Endothelial cell (in vitro differentiated cells): ENCODE measurements around the gene CELA2B. TPM values are rescaled to one million over a fixed set of nuclear protein-coding genes. Genes with fewer than 3 reads are reported as not detected.

Source experiments
- DNase-seq: peaks from one replicate; pipeline ENCODE4 v3.0.0; 2021; ENCODE audit warnings: low spot score
- H3K27ac Mint-ChIP-seq: one replicate; pipeline ENCODE4 v1.8.0; 2021; ENCODE audit warnings: mixed read lengths, inconsistent platforms; ENCODE audit not compliant: unreplicated experiment
- H3K27me3 Mint-ChIP-seq: one replicate; pipeline ENCODE4 v1.8.0; 2021; ENCODE audit warnings: mild to moderate bottlenecking, moderate library complexity, mixed read lengths, inconsistent platforms; ENCODE audit not compliant: unreplicated experiment
- H3K36me3 Mint-ChIP-seq: one replicate; pipeline ENCODE4 v1.8.0; 2021; ENCODE audit warnings: mild to moderate bottlenecking, low read depth, mixed read lengths, inconsistent platforms; ENCODE audit not compliant: unreplicated experiment
- H3K4me1 Mint-ChIP-seq: one replicate; pipeline ENCODE4 v1.8.0; 2021; ENCODE audit warnings: mild to moderate bottlenecking, mixed read lengths, inconsistent platforms; ENCODE audit not compliant: unreplicated experiment
- H3K4me3 Mint-ChIP-seq: one replicate; pipeline ENCODE4 v1.8.0; 2021; ENCODE audit warnings: mild to moderate bottlenecking, mixed read lengths, inconsistent platforms; ENCODE audit not compliant: unreplicated experiment
- H3K9me3 Mint-ChIP-seq: one replicate; pipeline ENCODE4 v1.8.0; 2021; ENCODE audit warnings: mixed read lengths, inconsistent platforms; ENCODE audit not compliant: unreplicated experiment
- CTCF ChIP-seq: fragments of 200-600 bp; sonication (generic); IDR thresholded peaks from one replicate; pipeline ENCODE4 v1.5.0; 2021; ENCODE audit warnings: antibody characterized with exemption; ENCODE audit not compliant: unreplicated experiment
- total RNA-seq: library from RNA; stranded (reverse); fragmentation: NEBNext Ultra II Directional; extraction: Animal tissue kit (Norgen Biotek cat#: 25700); gene quantifications from one replicate; pipeline ENCODE4 v1.2.1, GENCODE V29; 2021; ENCODE audit not compliant: unreplicated experiment

Gene CELA2B
- total RNA-seq, 1 donor from 2014 or later: not detected

DNA sequence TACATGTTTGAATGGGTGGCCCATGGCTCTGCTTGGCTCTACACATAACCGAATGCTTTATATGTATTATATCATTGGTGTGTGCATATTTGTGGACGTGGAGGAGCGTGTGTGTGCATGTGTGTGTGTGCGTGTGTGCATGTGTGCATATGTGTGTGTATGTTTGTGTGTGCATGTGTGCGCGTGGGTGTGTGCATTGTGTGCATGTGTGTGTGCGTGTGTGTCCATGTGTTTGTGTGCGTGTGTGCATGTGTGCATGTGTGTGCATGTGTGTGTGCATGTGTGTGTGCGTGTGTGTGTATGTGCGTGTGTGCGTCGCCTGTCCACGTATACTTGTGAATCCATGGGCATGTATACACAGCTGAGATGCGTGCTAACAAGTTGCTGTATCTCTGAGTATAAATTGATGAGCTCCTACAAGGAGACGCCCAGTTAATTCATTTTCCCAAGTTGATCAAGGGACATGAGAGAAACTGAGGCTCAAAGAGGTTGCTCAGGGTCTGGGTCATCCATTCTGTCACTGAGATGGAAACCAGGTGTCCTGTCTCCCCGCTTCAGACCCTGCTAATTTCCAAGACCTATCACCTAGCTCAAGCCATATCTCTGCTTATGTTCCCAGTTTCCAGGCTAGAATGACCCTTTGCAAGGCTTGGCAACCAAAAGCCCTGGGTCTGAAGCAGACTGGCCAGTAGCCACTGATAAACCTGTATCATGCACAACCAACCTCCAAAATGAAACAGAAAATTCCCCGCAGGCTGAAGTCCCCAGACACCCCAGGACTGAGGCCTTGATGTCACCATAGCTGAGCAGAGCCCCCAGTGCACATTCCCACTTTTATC, 40.4 kb upstream of the CELA2B start:
- H3K4me1 Mint-ChIP-seq: no peaks in the 10 kb centered on the region
- H3K36me3 Mint-ChIP-seq: no peaks in the 10 kb centered on the region
- no peak for DNase-seq
- no peak overlapping the region for H3K4me3 Mint-ChIP-seq
- no peak for TF ChIP-seq CTCF
- H3K27ac Mint-ChIP-seq: no peak overlapping the region
- peaks cover 1% of the 10 kb centered on the region for H3K27me3 Mint-ChIP-seq
- H3K9me3 Mint-ChIP-seq: no peaks in the 10 kb centered on the region

DNA sequence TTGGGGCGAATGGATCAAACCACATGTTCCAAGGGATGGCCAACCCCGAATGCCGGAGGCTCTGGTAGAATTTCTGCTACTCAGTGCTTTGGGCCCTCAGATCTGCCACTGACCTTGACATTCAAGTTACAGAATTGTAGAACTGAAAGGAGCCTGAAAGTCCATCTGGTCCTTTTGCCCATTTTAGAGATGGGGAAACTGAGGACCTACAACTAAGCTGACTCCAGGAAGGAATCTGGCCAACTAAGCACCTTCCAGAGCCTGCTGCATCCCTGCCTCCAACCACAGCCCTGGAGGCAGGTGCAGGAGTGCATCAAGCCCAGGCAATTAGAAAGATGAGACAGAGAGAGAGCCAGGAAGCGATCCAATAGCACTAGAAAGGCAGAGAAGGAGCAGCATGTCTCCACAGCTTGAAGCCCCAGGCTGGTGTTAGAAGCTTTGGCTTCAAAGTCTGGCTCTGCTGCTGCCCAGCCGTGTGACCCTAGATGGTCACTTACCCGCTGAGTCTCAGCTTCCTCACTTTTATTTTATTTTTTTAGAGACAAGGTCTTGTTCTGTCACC, 38.9 kb upstream of the CELA2B start:
- H3K4me1 Mint-ChIP-seq: no peaks in the 10 kb centered on the region
- H3K9me3 Mint-ChIP-seq: no peaks in the 10 kb centered on the region

GRCh38 chr1:15439325-15439724, 36.6 kb upstream of the CELA2B start:
- H3K27ac Mint-ChIP-seq: no peak overlapping the region
- DNase-seq: no peak
- H3K27me3 Mint-ChIP-seq: peaks cover 5% of the 10 kb centered on the region
- no peaks in the 10 kb centered on the region for H3K36me3 Mint-ChIP-seq
- TF ChIP-seq CTCF: no peak
- no peaks in the 10 kb centered on the region for H3K4me1 Mint-ChIP-seq
- no peaks in the 10 kb centered on the region for H3K9me3 Mint-ChIP-seq
- no peak overlapping the region for H3K4me3 Mint-ChIP-seq

More for the DNA sequence above, 38.9 kb upstream of the CELA2B start:
- Mint-ChIP-seq H3K36me3 (no peaks in the 10 kb centered on the region), H3K27ac (no peak overlapping the region), H3K4me3 (no peak overlapping the region), H3K27me3 (peaks cover 3% of the 10 kb centered on the region)
- no peak for TF ChIP-seq CTCF
- no peak for DNase-seq

DNA sequence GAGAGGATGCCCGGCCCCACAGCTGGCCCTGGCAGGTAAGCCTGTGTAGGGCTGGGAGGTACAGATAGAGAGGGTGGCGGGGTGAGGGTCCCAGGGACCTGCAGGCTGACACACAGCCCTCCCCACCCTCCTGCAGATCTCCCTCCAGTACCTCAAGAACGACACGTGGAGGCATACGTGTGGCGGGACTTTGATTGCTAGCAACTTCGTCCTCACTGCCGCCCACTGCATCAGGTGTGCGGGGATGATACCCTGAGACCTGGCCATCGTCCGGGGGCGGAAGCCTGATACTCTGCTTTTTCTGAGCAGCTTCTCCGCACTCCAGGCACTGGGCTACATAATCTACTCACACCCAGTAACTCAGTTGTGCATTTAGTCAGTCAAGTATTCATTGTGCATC, 35.5 kb upstream of the CELA2B start:
- TF ChIP-seq CTCF: no peak
- no peaks in the 10 kb centered on the region for H3K9me3 Mint-ChIP-seq
- H3K4me3 Mint-ChIP-seq: no peak overlapping the region
- no peaks in the 10 kb centered on the region for H3K36me3 Mint-ChIP-seq
- DNase-seq: no peak
- H3K27me3 Mint-ChIP-seq: peaks cover 5% of the 10 kb centered on the region
- no peaks in the 10 kb centered on the region for H3K4me1 Mint-ChIP-seq
- no peak overlapping the region for H3K27ac Mint-ChIP-seq

DNA sequence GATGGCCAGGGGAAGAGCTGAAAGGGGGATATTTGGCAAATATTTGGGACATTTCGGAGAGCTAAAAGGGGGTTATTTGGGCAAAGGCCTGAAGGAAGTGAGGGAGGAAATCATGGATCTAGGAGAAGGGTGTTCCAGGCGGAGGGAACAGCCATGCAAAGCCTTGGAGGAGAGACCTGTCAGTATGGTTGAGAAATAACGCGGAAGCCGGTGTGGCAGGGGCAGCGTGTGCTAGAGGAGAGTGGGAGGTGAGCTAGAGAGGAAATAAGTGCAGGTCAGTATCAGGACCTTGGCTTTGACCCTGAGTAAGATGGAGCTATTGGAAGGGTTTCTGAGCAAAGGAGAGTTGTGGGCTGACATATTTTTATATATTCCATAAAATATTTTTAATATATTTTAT, 34.7 kb upstream of the CELA2B start:
- no peak for TF ChIP-seq CTCF
- Mint-ChIP-seq H3K27me3 (peaks cover 5% of the 10 kb centered on the region), H3K27ac (no peak overlapping the region), H3K4me3 (no peak overlapping the region), H3K36me3 (peaks cover 4% of the 10 kb centered on the region), H3K9me3 (no peaks in the 10 kb centered on the region), H3K4me1 (peaks cover 2% of the 10 kb centered on the region)
- DNase-seq: no peak
